ENCODE measurements around the gene SAC3D1.

DNA sequence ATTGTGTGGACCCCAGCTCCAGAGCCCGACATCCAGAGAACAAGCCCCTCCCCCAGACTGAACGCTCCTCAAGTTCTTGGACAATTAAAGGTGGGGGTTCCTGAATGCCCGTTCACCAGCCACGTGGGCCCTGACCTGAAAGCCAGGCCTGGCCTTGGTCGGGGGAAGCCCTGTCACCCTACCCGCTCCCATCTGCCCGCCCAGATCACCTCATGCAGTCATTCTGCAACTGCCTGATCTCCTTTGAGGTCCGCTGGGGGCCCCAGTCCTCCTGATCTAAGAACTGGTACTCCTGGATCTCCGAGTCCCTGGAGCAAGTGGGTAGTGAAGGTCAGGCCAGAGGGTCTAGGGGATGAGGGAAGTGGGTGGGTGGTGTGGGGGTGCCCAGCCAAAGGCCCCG is 26.4 kb downstream of the SAC3D1 start:
- TF ChIP-seq GATA2 (IDR thresholded peaks at IDR 0.05; ENCODE audit: low read depth, low read length) (no peak), GATA3 (IDR thresholded peaks at IDR 0.05; ENCODE audit: low read depth, low read length) (no peak)

All from SH-SY5Y (cell line).